H9 (cell line): Measurements from ENCODE around the gene ICAM2. TPM values are rescaled to one million over a fixed set of nuclear protein-coding genes. Genes with fewer than 3 reads are reported as not detected.

Experiments used
- DNase-seq: peaks from one replicate; pipeline ENCODE4 v3.0.0-alpha.2; 2017
- H2AFZ ChIP-seq: one replicate; pipeline ENCODE4 v1.6.1; 2013; ENCODE audit warnings: mild to moderate bottlenecking, low read length, control low read depth, moderate library complexity
- H2AK5ac ChIP-seq: 2 replicates; pipeline ENCODE4 v1.6.1; 2013; ENCODE audit warnings: low read length, control low read depth, mixed read lengths; ENCODE audit not compliant: insufficient read length
- H2BK120ac ChIP-seq: one replicate; pipeline ENCODE4 v1.6.1; 2013; ENCODE audit warnings: low read depth, mild to moderate bottlenecking, low read length, control low read depth, inconsistent platforms; ENCODE audit not compliant: poor library complexity, severe bottlenecking
- H2BK12ac ChIP-seq: 2 replicates; pipeline ENCODE4 v1.6.1; 2013; ENCODE audit warnings: low read length, control low read depth, mixed read lengths, low read depth; ENCODE audit not compliant: insufficient read length
- H2BK15ac ChIP-seq: 2 replicates; pipeline ENCODE4 v1.6.1; 2013; ENCODE audit warnings: low read depth, low read length, control low read depth
- H2BK20ac ChIP-seq: one replicate; pipeline ENCODE4 v1.6.1; 2013; ENCODE audit warnings: low read depth, mild to moderate bottlenecking, low read length, control low read depth, inconsistent platforms; ENCODE audit not compliant: poor library complexity, severe bottlenecking
- H2BK5ac ChIP-seq: 2 replicates; pipeline ENCODE4 v1.6.1; 2013; ENCODE audit warnings: low read length, control low read depth, mixed read lengths; ENCODE audit not compliant: insufficient read length
- H3K14ac ChIP-seq: 2 replicates; pipeline ENCODE4 v1.6.1; 2013; ENCODE audit warnings: low read length, control low read depth; ENCODE audit not compliant: insufficient read depth
- H3K18ac ChIP-seq: 2 replicates; pipeline ENCODE4 v1.6.1; 2013; ENCODE audit warnings: low read depth, mild to moderate bottlenecking, mixed read lengths, low read length, control low read depth; ENCODE audit not compliant: insufficient read length
- H3K23ac ChIP-seq: 2 replicates; pipeline ENCODE4 v1.6.1; 2013; ENCODE audit warnings: low read length, control low read depth, mixed read lengths, low read depth; ENCODE audit not compliant: insufficient read length
- H3K23me2 ChIP-seq: 2 replicates; pipeline ENCODE4 v1.6.1; 2013; ENCODE audit warnings: low read depth, mild to moderate bottlenecking, mixed read lengths, low read length, control low read depth; ENCODE audit not compliant: insufficient read length, poor library complexity, severe bottlenecking
- H3K27ac ChIP-seq: 2 replicates; pipeline ENCODE4 v1.5.1; 2013; ENCODE audit warnings: low read length, control low read depth, mixed read lengths, low read depth; ENCODE audit not compliant: insufficient read length
- H3K27me3 ChIP-seq: 2 replicates; pipeline ENCODE4 v1.6.1; 2013; ENCODE audit warnings: low read length, control low read depth, inconsistent platforms; ENCODE audit not compliant: insufficient read depth
- H3K4ac ChIP-seq: 2 replicates; pipeline ENCODE4 v1.6.1; 2013; ENCODE audit warnings: low read depth, mild to moderate bottlenecking, control low read depth, inconsistent platforms, low read length, moderate library complexity
- H3K4me1 ChIP-seq: 2 replicates; pipeline ENCODE4 v1.6.1; 2013; ENCODE audit warnings: low read length, control low read depth, inconsistent platforms; ENCODE audit not compliant: insufficient read depth
- H3K4me2 ChIP-seq: 2 replicates; pipeline ENCODE4 v1.6.1; 2013; ENCODE audit warnings: low read length, control low read depth, mixed read lengths; ENCODE audit not compliant: insufficient read length, insufficient read depth
- H3K56ac ChIP-seq: 2 replicates; pipeline ENCODE4 v1.6.1; 2013; ENCODE audit warnings: low read depth, mild to moderate bottlenecking, mixed read lengths, low read length, control low read depth; ENCODE audit not compliant: insufficient read length
- H3K79me1 ChIP-seq: 2 replicates; pipeline ENCODE4 v1.6.1; 2013; ENCODE audit warnings: low read depth, mild to moderate bottlenecking, moderate library complexity, low read length, control low read depth, inconsistent platforms; ENCODE audit not compliant: insufficient read depth, poor library complexity, severe bottlenecking
- H3K79me2 ChIP-seq: 2 replicates; pipeline ENCODE4 v1.6.1; 2013; ENCODE audit warnings: low read length, control low read depth, inconsistent platforms; ENCODE audit not compliant: insufficient read depth
- H3K9ac ChIP-seq: 2 replicates; pipeline ENCODE4 v1.6.1; 2013; ENCODE audit warnings: low read length, control low read depth, mixed read lengths; ENCODE audit not compliant: insufficient read length; ENCODE audit errors: extremely low read depth
- H3K9me3 ChIP-seq: one replicate; pipeline ENCODE4 v1.6.1; 2013; ENCODE audit warnings: low read depth, low read length, inconsistent platforms; ENCODE audit not compliant: control insufficient read depth
- H3T11ph ChIP-seq: one replicate; pipeline ENCODE4 v1.6.1; 2013; ENCODE audit warnings: mild to moderate bottlenecking, low read length, control low read depth, inconsistent platforms
- H4K20me1 ChIP-seq: one replicate; pipeline ENCODE4 v1.6.1; 2013; ENCODE audit not compliant: control insufficient read depth, insufficient read length, insufficient read depth
- H4K5ac ChIP-seq: 2 replicates; pipeline ENCODE4 v1.6.1; 2013; ENCODE audit warnings: low read depth, mild to moderate bottlenecking, mixed read lengths, low read length, control low read depth; ENCODE audit not compliant: insufficient read length
- H4K8ac ChIP-seq: replicated peaks from 2 replicates; pipeline ENCODE4 v1.6.1; 2013; ENCODE audit warnings: low read length, control low read depth, mixed read lengths, low read depth; ENCODE audit not compliant: insufficient read length
- H4K91ac ChIP-seq: 2 replicates; pipeline ENCODE4 v1.6.1; 2013; ENCODE audit warnings: low read depth, mild to moderate bottlenecking, moderate library complexity, mixed read lengths, low read length, control low read depth; ENCODE audit not compliant: insufficient read length
- H3K27ac Mint-ChIP-seq, 3 experiments: 2 replicates in 2 of 3; 3 replicates in 1 of 3; pipeline ENCODE4 v1.8.0; 2020 to 2021; ENCODE audit warnings: mixed read lengths in 3 of 3, mild to moderate bottlenecking in 1 of 3, moderate library complexity in 1 of 3
- H3K27me3 Mint-ChIP-seq: 2 replicates; pipeline ENCODE4 v1.8.0; 2021; ENCODE audit warnings: low read depth, mild to moderate bottlenecking, moderate library complexity, mixed read lengths
- H3K36me3 Mint-ChIP-seq, 3 experiments: 2 replicates in 2 of 3; 3 replicates in 1 of 3; pipeline ENCODE4 v1.8.0; 2020 to 2021; ENCODE audit warnings: low read depth in 3 of 3, mixed read lengths in 3 of 3; ENCODE audit not compliant: insufficient read depth in 1 of 3
- H3K4me1 Mint-ChIP-seq, 2 experiments: 2 replicates each; pipeline ENCODE4 v1.8.0; 2020; ENCODE audit warnings: mixed read lengths in 2 of 2
- H3K4me3 Mint-ChIP-seq, 2 experiments: 2 replicates in 1 of 2; 3 replicates in 1 of 2; pipeline ENCODE4 v1.8.0; 2020 to 2021; ENCODE audit warnings: mild to moderate bottlenecking in 2 of 2, mixed read lengths in 2 of 2, moderate library complexity in 1 of 2
- H3K9me3 Mint-ChIP-seq, 2 experiments: 2 replicates in 1 of 2; 3 replicates in 1 of 2; pipeline ENCODE4 v1.8.0; 2020; ENCODE audit warnings: mild to moderate bottlenecking in 2 of 2, mixed read lengths in 2 of 2, moderate library complexity in 1 of 2
- CTCF ChIP-seq: fragments of 200-600 bp; sonication (generic); conservative IDR thresholded peaks from 3 replicates; pipeline ENCODE4 v1.8.0; 2021; ENCODE audit warnings: antibody characterized with exemption, mild to moderate bottlenecking
- WGBS: extraction: QIAGEN DNeasy Blood & Tissue Kit; methylation state at CpG from one replicate; pipeline ENCODE4 v1.1.7; 2013; ENCODE audit warnings: missing lambda C conversion rate, low lambda C conversion rate, mixed read lengths; ENCODE audit not compliant: insufficient read length; ENCODE audit errors: extremely low coverage; 5-methylcytosine and 5-hydroxymethylcytosine counted together
- total RNA-seq: library from RNA; stranded (reverse); gene quantifications from 2 replicates; pipeline ENCODE4 v1.2.1, GENCODE V29; 2021

The ICAM2 gene
- total RNA-seq, 1 experiment from 2014 or later, result 0.28 TPM

GRCh38 chr17:64060331-64060730, 39.9 kb upstream of the ICAM2 start:
- Histone ChIP-seq H3K9ac (no peak overlapping the region), H3K27me3 (no peaks in the 10 kb centered on the region), H3K18ac (no peak overlapping the region), H3K23me2 (no peaks in the 10 kb centered on the region), H4K5ac (no peak overlapping the region), H2BK120ac (no peak overlapping the region), H2BK5ac (no peak overlapping the region), H2BK20ac (no peak overlapping the region), H3K4me2 (no peak overlapping the region), H4K91ac (no peak overlapping the region), H3K4ac (no peak overlapping the region), H3K79me1 (no peaks in the 10 kb centered on the region), H3K4me1 (peaks cover 6% of the 10 kb centered on the region; the same call in 1 of the 2 replicates), H3K14ac (no peak overlapping the region), H3K79me2 (no peaks in the 10 kb centered on the region), H4K20me1 (no peaks in the 10 kb centered on the region), H3K23ac (no peak overlapping the region), H3T11ph (no peak overlapping the region), H2BK15ac (no peak overlapping the region), H2AK5ac (no peak overlapping the region), H3K9me3 (no peaks in the 10 kb centered on the region), H2BK12ac (no peak overlapping the region), H2AFZ (no peak overlapping the region), H3K27ac (no peak overlapping the region), H4K8ac (no peak overlapping the region), H3K56ac (no peak overlapping the region)
- Mint-ChIP-seq H3K27me3 (no peaks in the 10 kb centered on the region), H3K4me3 (no peak overlapping the region), H3K36me3 (peaks cover 0 to 8% (median 4%) of the 10 kb centered on the region in 3 experiments; a peak in 4 of 7 replicates), H3K4me1 (peaks cover 30 to 31% of the 10 kb centered on the region in 2 experiments), H3K9me3 (no peaks in the 10 kb centered on the region), H3K27ac (no peak overlapping the region; a peak in 1 of 7 replicates)
- WGBS, result no CpG with 5 or more reads among the region's 5 CpGs
- DNase-seq, result no peak
- TF ChIP-seq CTCF, result no peak
